Activated naive CD8-positive, alpha-beta T cell treated with anti-CD3 and anti-CD28 coated beads, Interleukin-2, amount 50 U/mL, for 24 hours (primary cell): ENCODE results near the gene CHAD.
"Not testable (repeated sequence)": the region's sequence is repeated elsewhere in the genome, so short reads cannot be mapped to it uniquely, and the experiment has no call there.

Source experiments
- ATAC-seq: fragments of 150-1000 bp; cut with Tn5 transposase; one replicate; pipeline ENCODE4 v1.10.0; 2021
- DNase-seq: peaks from one replicate; pipeline ENCODE4 v3.0.0; 2021
- H3K27ac Mint-ChIP-seq: one replicate; pipeline ENCODE4 v1.8.0; 2021; ENCODE audit warnings: mild to moderate bottlenecking, mixed read lengths
- H3K27me3 Mint-ChIP-seq: one replicate; pipeline ENCODE4 v1.8.0; 2021; ENCODE audit warnings: mixed read lengths
- H3K36me3 Mint-ChIP-seq: one replicate; pipeline ENCODE4 v1.8.0; 2021; ENCODE audit warnings: low read depth, mixed read lengths
- H3K4me1 Mint-ChIP-seq: one replicate; pipeline ENCODE4 v1.8.0; 2021; ENCODE audit warnings: mixed read lengths
- H3K4me3 Mint-ChIP-seq: one replicate; pipeline ENCODE4 v1.8.0; 2021; ENCODE audit warnings: mild to moderate bottlenecking, moderate library complexity, mixed read lengths
- H3K9me3 Mint-ChIP-seq: one replicate; pipeline ENCODE4 v1.8.0; 2021; ENCODE audit warnings: mixed read lengths

CHAD gene

DNA sequence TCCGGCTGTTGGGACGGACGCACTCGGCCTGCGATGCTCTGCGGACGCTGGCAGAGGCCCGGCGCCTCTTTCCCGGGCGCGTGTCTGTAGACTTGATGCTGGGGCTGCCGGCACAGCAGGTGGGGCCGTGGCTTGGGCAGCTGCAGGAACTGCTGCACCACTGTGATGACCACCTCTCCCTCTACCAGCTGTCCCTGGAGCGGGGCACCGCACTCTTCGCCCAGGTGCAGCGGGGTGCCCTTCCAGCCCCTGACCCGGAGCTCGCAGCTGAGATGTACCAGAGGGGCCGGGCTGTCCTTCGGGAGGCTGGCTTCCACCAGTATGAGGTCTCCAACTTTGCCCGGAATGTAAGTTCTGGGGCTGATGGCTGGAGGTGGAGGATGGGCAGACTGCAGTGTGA lies 13.4 kb upstream of the CHAD start:
- Mint-ChIP-seq H3K27me3 (no peaks in the 10 kb centered on the region), H3K36me3 (peaks cover 32% of the 10 kb centered on the region), H3K27ac (no peak overlapping the region), H3K9me3 (no peaks in the 10 kb centered on the region), H3K4me3 (no peak overlapping the region), H3K4me1 (peaks cover 26% of the 10 kb centered on the region)
- ATAC-seq (no peak), DNase-seq (no peak)

- H3K4me1 Mint-ChIP-seq = peaks cover 26% of the 10 kb centered on the region
Observed at GRCh38 chr17:50481648-50482047, 13.0 kb upstream of the CHAD start.

GRCh38 chr17:50480854-50481490 lies 12.3 kb upstream of the CHAD start:
- ATAC-seq (no peak), DNase-seq (no peak)
- Mint-ChIP-seq H3K4me1 (peaks cover 26% of the 10 kb centered on the region), H3K27me3 (peaks cover 8% of the 10 kb centered on the region), H3K4me3 (no peak overlapping the region), H3K27ac (no peak overlapping the region), H3K36me3 (peaks cover 30% of the 10 kb centered on the region), H3K9me3 (no peaks in the 10 kb centered on the region)

More at GRCh38 chr17:50481648-50482047, 13.0 kb upstream of the CHAD start:
- ATAC-seq (no peak), DNase-seq (no peak)
- H3K36me3 Mint-ChIP-seq = peaks cover 32% of the 10 kb centered on the region
- no peak overlapping the region for H3K27ac Mint-ChIP-seq
- peaks cover 3% of the 10 kb centered on the region for H3K27me3 Mint-ChIP-seq
- no peak overlapping the region for H3K4me3 Mint-ChIP-seq
- no peaks in the 10 kb centered on the region for H3K9me3 Mint-ChIP-seq

DNA sequence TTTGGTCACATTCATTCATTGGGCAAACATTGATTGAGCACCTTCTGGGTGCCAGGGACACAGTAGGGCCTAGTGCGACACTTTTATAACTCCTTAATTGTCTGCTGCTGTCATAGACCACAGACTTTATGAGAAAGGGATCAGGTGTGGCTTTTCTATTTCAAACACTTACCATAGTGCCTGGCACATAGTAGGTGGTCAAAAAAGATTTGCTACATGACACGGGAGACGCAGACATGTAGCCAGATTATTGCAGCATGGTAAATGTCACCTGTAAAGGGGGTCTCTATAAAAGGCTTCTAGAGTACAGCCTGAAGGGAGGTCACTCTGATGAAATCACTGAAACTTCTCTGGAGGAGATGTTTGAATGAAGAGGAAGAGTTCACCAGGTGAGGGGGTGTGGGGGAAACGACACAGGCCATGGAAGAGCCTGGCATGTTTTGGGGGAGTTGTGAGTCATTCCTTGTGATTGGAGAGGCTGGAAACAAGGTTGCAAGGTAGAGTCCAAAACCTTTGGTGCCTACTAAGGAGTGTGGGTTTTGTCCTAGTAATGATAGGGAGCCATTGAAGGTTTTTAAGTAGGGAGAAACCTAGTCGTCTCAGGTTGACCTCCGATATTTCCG lies 11.6 kb upstream of the CHAD start:
- H3K27me3 Mint-ChIP-seq = peaks cover 8% of the 10 kb centered on the region
- peak overlapping the region; percentile 37 for H3K27ac Mint-ChIP-seq
- peak overlapping the region; percentile 90 for H3K4me3 Mint-ChIP-seq
- H3K36me3 Mint-ChIP-seq = peaks cover 23% of the 10 kb centered on the region
- DNase-seq (no peak), ATAC-seq (no peak)
- H3K4me1 Mint-ChIP-seq = peaks cover 26% of the 10 kb centered on the region
- no peaks in the 10 kb centered on the region for H3K9me3 Mint-ChIP-seq

- Mint-ChIP-seq H3K27me3 (peaks cover 8% of the 10 kb centered on the region), H3K4me1 (peaks cover 26% of the 10 kb centered on the region), H3K27ac (peak overlapping the region; percentile 87), H3K36me3 (peaks cover 18% of the 10 kb centered on the region), H3K9me3 (no peaks in the 10 kb centered on the region), H3K4me3 (peak overlapping the region; percentile 90)
- ATAC-seq (peak; percentile 33), DNase-seq (peak; percentile 68)
Observed at GRCh38 chr17:50479522-50480141, 11.0 kb upstream of the CHAD start.

DNA sequence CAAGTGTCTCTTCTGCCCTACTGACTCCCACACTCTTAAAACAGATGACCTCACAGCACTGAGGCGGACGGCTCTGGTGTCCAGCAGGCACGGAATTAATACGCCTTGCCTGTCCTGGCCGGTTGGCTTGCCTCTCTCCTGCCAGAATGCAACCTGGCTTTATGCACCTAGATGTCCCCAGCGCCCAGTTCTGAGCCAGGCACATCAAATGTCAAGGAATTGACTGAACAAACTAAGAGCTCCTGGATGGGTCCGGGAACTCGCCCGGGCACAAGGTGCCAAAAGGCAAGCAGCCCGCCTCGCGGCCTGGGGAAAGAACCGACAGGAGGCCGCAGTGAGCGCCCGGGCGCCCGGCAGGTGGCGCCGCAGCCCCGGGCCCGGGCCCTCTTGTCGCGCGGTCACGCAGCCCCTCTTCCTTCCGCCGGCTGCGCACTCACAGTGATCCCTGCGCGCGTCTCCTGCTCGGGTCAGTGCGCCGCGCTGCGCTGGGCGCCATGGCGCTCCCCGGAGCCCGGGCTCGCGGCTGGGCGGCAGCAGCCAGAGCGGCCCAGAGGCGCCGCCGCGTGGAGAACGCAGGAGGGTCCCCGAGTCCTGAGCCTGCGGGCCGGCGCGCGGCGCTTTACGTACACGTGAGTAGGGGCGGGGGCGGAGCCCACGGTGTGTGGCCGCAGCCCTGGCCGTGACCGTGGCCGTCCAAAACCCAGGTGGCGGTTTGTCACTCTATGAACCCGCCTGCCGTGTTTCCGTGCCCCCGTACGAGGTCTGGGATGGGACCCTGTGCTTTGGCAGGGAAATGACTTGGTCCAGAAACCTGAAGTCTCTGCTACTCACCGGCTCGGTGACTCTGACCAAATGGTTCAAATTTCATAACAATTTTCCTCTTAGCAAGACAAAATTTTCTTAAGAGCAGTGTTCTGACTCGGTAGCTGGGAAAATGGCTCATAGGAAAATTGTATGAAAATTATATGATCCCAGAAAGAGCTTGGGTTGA lies 10.0 kb upstream of the CHAD start, which contains the start of gene RSAD1:
Gene RSAD1 (plus strand): TSS at position 470 of the 991 bp plus-strand sequence. CDS start 25 bp downstream, at position 495.
- H3K4me3 Mint-ChIP-seq = peak within 1 kb of the TSS; percentile 90
- H3K36me3 Mint-ChIP-seq = peaks cover 14% of the 10 kb centered on the region
- H3K27me3 Mint-ChIP-seq = peaks cover 8% of the 10 kb centered on the region

DNA sequence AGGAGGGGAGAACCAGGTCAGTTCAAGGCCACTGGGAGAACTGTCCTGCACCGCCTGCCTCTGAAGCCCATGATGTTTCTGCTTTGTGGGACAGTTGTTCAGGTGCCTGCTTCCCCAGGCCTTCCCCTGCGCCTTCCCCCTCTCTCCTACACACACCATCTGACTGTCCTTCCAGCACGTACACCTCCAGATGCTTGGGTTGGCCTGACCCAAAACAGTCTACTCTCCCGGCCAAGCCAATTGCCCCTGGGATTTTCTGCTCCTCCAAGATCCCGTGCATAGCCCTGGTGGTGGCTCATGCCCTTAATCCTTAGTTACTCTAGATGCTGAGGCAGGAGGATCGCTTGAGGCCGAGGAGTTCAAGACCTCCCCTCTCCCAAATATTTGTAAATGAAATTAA lies 9.3 kb upstream of the CHAD start:
- Mint-ChIP-seq H3K27ac (peak overlapping the region; percentile 94), H3K27me3 (peaks cover 8% of the 10 kb centered on the region), H3K4me1 (peaks cover 26% of the 10 kb centered on the region), H3K4me3 (peak overlapping the region; percentile 78), H3K36me3 (peaks cover 8% of the 10 kb centered on the region), H3K9me3 (no peaks in the 10 kb centered on the region)
- DNase-seq (peak; percentile 8), ATAC-seq (no peak)

More for the DNA sequence above, 10.0 kb upstream of the CHAD start, which contains the start of gene RSAD1:
- DNase-seq = peak; percentile 88
- Mint-ChIP-seq H3K9me3 (no peaks in the 10 kb centered on the region), H3K4me1 (peaks cover 26% of the 10 kb centered on the region), H3K27ac (peak within 1 kb of the TSS; percentile 94)
- ATAC-seq = peak; percentile 93

DNA sequence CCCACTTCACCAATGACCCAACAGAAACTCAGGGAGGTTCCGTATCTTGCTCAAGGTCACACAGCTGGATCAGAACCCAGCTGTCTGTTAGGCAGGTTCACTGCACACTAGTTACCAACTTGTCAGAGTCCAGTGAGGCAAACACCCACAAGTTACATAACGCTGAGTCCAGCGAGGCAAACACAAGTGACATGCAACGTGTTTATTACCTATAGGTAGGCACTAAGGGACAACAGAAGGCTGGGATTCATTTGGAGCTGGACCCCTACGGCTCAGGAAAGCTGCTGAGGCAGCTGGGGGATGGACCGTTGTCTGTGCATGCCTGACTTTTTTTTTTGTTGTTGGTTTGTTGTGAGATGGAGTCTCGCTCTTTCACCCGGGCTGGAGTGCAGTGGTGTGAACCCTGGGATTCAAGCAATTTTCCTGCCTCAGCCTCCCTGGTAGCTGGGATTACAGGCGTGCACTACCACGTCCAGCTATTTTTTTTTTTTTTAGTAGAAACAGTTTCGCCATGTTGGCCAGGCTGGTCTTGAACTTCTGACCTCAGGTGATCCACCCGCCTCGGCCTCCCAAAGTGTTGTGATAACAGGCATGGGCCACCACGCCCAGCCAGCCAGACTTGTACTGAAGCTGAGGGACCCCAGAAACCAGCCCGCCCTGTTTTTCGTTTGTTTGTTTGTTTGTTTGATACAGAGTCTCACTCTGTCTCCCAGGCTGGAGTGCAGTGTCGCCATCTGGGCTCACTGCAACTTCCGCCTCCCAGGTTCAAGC lies 8.1 kb upstream of the CHAD start:
- H3K27ac Mint-ChIP-seq = no peak overlapping the region

DNA sequence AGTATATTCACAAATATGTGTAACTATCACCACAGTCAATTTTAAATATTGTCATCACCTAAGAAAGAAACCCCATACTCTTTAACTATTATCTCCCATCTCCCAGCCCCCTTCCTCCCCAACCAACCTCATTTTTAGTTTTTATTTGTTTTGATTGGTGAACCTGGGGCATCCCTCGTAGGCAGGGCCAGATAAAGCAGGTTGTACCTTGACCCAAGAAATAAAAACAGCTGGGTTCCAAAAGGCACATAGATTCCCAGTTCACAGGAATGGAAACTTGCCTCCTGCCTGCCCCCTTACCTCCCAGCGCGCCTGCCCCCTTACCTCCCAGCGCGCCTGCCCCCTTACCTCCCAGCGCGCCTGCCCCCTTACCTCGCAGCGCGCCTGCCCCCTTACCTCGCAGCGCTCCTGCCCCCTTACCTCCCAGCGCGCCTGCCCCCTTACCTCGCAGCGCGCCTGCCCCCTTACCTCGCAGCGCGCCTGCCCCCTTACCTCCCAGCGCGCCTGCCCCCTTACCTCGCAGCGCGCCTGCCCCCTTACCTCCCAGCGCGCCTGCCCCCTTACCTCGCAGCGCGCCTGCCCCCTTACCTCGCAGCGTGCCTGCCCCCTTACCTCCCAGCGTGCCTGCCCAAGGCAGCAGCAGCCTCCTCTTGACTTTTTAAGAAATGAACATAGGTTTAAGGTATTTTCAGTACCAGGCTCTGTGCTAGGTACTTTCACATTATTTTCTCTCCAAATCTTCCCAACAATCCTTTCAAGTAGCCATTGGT lies 7.3 kb upstream of the CHAD start:
- H3K27ac Mint-ChIP-seq, DNase-seq, ATAC-seq, H3K4me3 Mint-ChIP-seq, H3K36me3 Mint-ChIP-seq, H3K9me3 Mint-ChIP-seq, H3K27me3 Mint-ChIP-seq: not testable (repeated sequence)
- H3K4me1 Mint-ChIP-seq = peaks cover 22% of the 10 kb centered on the region

More for the DNA sequence above, 8.1 kb upstream of the CHAD start:
- H3K9me3 Mint-ChIP-seq = no peaks in the 10 kb centered on the region
- no peak for DNase-seq
- peaks cover 22% of the 10 kb centered on the region for H3K4me1 Mint-ChIP-seq
- H3K27me3 Mint-ChIP-seq = peaks cover 8% of the 10 kb centered on the region
- H3K4me3 Mint-ChIP-seq = no peak overlapping the region
- H3K36me3 Mint-ChIP-seq = peaks cover 3% of the 10 kb centered on the region
- no peak for ATAC-seq

DNA sequence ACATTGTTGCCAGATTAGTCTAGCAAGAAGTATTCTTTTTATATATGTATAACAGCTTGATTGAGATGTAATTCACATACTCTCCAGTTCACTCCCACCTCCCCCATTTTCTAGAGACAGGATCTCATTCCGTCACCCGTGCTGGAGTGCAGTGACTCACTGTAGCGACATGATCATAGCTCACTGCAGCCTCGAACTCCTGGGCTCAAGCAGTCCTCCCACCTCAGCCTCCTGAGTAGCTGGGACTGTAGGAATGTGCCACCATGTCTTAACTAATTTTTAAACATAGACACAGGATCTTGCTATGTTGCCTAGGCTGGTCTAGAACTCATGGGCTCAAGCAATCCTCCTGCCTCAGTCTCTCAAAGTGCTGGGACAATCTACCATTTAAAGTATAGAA lies 6.7 kb upstream of the CHAD start:
- ATAC-seq (no peak), DNase-seq (no peak)
- Mint-ChIP-seq H3K27me3 (peaks cover 11% of the 10 kb centered on the region), H3K36me3 (peaks cover 3% of the 10 kb centered on the region), H3K27ac (no peak overlapping the region), H3K9me3 (no peaks in the 10 kb centered on the region), H3K4me3 (no peak overlapping the region), H3K4me1 (peaks cover 19% of the 10 kb centered on the region)

- DNase-seq = no peak
- H3K4me1 Mint-ChIP-seq = peaks cover 10% of the 10 kb centered on the region
- ATAC-seq = no peak
- no peaks in the 10 kb centered on the region for H3K36me3 Mint-ChIP-seq
- peaks cover 14% of the 10 kb centered on the region for H3K27me3 Mint-ChIP-seq
- no peaks in the 10 kb centered on the region for H3K9me3 Mint-ChIP-seq
- H3K4me3 Mint-ChIP-seq = no peak overlapping the region
- H3K27ac Mint-ChIP-seq = no peak overlapping the region
Observed at GRCh38 chr17:50474523-50474922, 5.8 kb upstream of the CHAD start.

DNA sequence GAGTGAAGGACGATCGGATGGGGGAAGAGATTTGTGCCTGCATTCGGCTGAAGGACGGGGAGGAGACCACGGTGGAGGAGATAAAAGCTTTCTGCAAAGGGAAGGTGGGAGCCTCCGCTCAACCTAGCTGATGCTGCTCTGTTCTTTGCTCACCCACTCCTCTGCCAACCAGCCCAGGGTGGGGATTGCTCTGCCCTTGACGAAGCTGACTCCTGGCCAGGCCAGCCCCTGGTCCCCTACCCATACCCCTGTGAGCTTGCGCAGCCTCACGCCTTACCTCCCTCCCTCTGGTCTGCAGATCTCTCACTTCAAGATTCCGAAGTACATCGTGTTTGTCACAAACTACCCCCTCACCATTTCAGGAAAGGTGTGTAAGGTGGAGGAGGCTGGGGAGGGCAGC lies 5.2 kb upstream of the CHAD start:
- H3K27ac Mint-ChIP-seq = no peak overlapping the region
- H3K4me1 Mint-ChIP-seq = peaks cover 8% of the 10 kb centered on the region
- no peaks in the 10 kb centered on the region for H3K36me3 Mint-ChIP-seq
- no peak overlapping the region for H3K4me3 Mint-ChIP-seq
- no peaks in the 10 kb centered on the region for H3K9me3 Mint-ChIP-seq
- H3K27me3 Mint-ChIP-seq = peaks cover 16% of the 10 kb centered on the region
- ATAC-seq = no peak
- no peak for DNase-seq

DNA sequence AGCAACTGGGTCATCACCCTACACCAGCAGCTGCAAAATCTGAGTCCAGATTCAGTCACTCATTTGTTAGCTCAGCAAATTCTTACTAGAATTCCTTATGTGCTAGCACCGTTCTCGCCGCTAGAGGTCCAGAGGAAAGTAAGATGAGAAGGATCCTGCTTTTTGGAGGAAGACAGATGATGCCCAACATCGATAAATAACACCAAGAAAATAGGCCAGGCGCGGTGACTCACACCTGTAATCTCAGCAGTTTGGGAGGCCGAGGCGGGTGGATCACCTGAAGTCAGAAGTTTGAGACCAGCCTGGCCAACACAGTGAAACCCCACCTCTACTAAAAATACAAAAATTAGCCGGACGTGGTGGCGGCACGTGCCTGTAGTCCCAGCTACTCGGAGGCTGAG lies 4.1 kb upstream of the CHAD start:
- H3K36me3 Mint-ChIP-seq, DNase-seq, H3K9me3 Mint-ChIP-seq, H3K4me3 Mint-ChIP-seq, H3K27ac Mint-ChIP-seq, H3K4me1 Mint-ChIP-seq, ATAC-seq: not testable (repeated sequence)
- peaks cover 24% of the 10 kb centered on the region for H3K27me3 Mint-ChIP-seq
